ENCODE results near the gene FCRL1.

Gene FCRL1

DNA sequence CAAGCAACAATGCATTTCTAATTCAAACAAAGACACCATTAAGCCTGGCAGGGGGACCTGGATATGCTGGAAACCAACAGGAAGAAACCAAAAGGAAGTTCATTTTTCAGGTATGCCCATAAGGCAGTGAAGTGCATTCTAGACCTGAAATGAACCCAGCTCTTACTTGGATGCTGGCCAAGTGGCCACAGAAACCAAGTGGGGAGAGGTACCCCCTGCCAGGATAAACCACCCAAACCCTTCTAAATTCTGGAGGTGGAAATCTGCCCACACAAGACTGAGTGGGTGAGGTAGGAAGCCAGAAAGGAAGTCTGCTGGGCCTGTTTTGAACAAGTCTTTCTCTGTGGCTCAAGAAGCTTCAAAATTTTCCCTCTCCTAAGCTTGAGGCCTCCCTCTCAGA is 19.0 kb upstream of the FCRL1 start:
- no peak overlapping the region for H3K27ac ChIP-seq
- no peak overlapping the region for H3K4me2 ChIP-seq (ENCODE audit: low read length)
- no peak overlapping the region for H2AFZ ChIP-seq
- H3K79me2 ChIP-seq, result no peaks in the 10 kb centered on the region
- no peaks in the 10 kb centered on the region for H3K27me3 ChIP-seq (ENCODE audit: control insufficient read depth, insufficient read depth, low read length)
- H3K9me3 ChIP-seq (ENCODE audit: control insufficient read depth, low read length), result no peaks in the 10 kb centered on the region
- H3K4me1 ChIP-seq, result no peaks in the 10 kb centered on the region
- H3K9ac ChIP-seq, result no peak overlapping the region
- no peaks in the 10 kb centered on the region for H3K36me3 ChIP-seq (ENCODE audit: control insufficient read depth, insufficient read depth, low read length)
- no peak overlapping the region for H3K4me3 ChIP-seq (ENCODE audit: low read depth, low read length)
- TF ChIP-seq, protein P1, sequence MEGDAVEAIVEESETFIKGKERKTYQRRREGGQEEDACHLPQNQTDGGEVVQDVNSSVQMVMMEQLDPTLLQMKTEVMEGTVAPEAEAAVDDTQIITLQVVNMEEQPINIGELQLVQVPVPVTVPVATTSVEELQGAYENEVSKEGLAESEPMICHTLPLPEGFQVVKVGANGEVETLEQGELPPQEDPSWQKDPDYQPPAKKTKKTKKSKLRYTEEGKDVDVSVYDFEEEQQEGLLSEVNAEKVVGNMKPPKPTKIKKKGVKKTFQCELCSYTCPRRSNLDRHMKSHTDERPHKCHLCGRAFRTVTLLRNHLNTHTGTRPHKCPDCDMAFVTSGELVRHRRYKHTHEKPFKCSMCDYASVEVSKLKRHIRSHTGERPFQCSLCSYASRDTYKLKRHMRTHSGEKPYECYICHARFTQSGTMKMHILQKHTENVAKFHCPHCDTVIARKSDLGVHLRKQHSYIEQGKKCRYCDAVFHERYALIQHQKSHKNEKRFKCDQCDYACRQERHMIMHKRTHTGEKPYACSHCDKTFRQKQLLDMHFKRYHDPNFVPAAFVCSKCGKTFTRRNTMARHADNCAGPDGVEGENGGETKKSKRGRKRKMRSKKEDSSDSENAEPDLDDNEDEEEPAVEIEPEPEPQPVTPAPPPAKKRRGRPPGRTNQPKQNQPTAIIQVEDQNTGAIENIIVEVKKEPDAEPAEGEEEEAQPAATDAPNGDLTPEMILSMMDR (IDR thresholded peaks at IDR 0.05), result no peak

DNA sequence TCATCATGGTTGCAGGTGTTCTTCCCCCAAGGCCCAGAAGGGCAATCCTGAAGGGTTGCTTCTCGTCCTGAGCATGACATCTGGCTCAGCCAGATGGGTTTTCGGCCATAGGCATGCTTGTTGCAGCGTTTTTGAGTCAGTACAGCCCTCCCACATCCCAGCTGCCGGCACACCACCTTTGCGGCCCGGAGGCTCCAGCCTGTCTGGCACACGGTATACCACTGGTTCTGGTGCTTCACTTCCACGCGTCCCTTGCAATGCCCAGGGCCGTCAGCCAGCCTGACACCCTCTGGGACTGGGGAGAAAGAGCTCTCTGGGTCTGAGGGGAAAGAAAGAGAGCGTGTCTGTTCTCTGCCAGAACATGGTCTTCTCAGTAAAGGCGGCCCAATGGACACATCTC is 14.5 kb upstream of the FCRL1 start:
- Histone ChIP-seq H3K79me2 (no peaks in the 10 kb centered on the region), H3K4me1 (no peaks in the 10 kb centered on the region), H3K4me2 (ENCODE audit: low read length) (no peak overlapping the region), H3K9me3 (ENCODE audit: control insufficient read depth, low read length) (no peaks in the 10 kb centered on the region), H2AFZ (no peak overlapping the region), H3K27me3 (ENCODE audit: control insufficient read depth, insufficient read depth, low read length) (no peaks in the 10 kb centered on the region), H3K4me3 (ENCODE audit: low read depth, low read length) (no peak overlapping the region), H3K9ac (no peak overlapping the region), H3K27ac (no peak overlapping the region), H3K36me3 (ENCODE audit: control insufficient read depth, insufficient read depth, low read length) (no peaks in the 10 kb centered on the region)
- TF ChIP-seq, protein P1 (IDR thresholded peaks at IDR 0.05), result no peak

DNA sequence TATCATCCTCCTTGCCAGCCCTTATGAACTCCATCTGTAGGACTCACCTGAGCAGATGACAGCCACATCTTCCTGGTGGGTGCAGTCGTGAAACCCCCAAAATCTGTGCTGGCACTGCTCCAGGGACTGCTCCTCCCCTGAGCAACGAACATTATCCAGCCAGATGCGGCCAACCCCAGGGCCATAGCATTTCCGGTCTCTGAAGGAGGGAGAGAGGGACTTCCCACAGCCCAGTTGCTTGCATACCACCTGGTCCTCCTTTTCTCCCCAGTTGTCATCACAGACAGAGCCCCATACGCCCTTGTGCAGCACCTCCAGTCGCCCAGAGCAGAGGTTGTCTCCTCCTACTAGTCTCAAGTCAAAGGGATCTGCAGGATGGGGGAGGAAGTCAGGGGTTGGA is 13.2 kb upstream of the FCRL1 start:
- Histone ChIP-seq H3K9ac (no peak overlapping the region), H3K4me1 (no peaks in the 10 kb centered on the region), H3K27me3 (ENCODE audit: control insufficient read depth, insufficient read depth, low read length) (no peaks in the 10 kb centered on the region), H2AFZ (no peak overlapping the region), H3K4me3 (ENCODE audit: low read depth, low read length) (no peak overlapping the region), H3K27ac (no peak overlapping the region), H3K36me3 (ENCODE audit: control insufficient read depth, insufficient read depth, low read length) (no peaks in the 10 kb centered on the region), H3K9me3 (ENCODE audit: control insufficient read depth, low read length) (no peaks in the 10 kb centered on the region), H3K4me2 (ENCODE audit: low read length) (no peak overlapping the region), H3K79me2 (no peaks in the 10 kb centered on the region)
- TF ChIP-seq, protein P1 (IDR thresholded peaks at IDR 0.05), result no peak

DNA sequence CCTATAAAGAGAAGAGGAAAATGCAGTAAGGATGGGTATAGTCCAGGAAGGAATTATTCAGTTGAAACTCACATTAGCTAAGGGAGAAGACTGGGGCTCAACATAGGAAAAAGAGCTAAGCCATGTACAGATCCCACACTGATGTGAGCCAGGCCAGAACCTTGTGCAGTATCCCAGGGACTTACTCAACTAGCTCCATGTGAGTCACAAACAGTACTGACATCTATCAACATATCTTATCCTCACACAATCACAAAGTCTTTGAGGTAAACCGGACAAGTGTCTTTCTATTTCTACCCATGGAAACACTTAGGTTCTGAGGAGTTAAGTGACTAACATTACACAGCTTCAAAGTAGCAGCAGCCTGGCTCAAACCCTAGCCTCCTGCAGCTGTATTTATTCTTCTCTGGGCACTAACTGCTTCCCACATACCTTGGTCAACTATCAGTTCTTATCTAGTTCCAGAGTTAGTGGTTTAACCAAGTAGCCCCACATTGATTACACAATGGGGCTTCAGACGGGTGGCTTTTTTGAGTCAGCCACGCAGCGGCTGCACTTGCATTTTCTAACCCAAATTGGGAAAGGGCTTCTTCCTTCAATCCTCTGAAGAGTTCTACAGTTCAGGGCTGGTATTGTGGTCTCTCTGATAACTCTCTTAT is 12.2 kb upstream of the FCRL1 start:
- no peaks in the 10 kb centered on the region for H3K4me1 ChIP-seq
- no peaks in the 10 kb centered on the region for H3K27me3 ChIP-seq (ENCODE audit: control insufficient read depth, insufficient read depth, low read length)
- H3K27ac ChIP-seq, result no peak overlapping the region
- no peaks in the 10 kb centered on the region for H3K79me2 ChIP-seq
- no peaks in the 10 kb centered on the region for H3K9me3 ChIP-seq (ENCODE audit: control insufficient read depth, low read length)
- no peak overlapping the region for H3K9ac ChIP-seq
- no peak overlapping the region for H3K4me2 ChIP-seq (ENCODE audit: low read length)
- no peak overlapping the region for H2AFZ ChIP-seq
- TF ChIP-seq, protein P1 (IDR thresholded peaks at IDR 0.05), result no peak
- no peaks in the 10 kb centered on the region for H3K36me3 ChIP-seq (ENCODE audit: control insufficient read depth, insufficient read depth, low read length)
- H3K4me3 ChIP-seq (ENCODE audit: low read depth, low read length), result no peak overlapping the region

DNA sequence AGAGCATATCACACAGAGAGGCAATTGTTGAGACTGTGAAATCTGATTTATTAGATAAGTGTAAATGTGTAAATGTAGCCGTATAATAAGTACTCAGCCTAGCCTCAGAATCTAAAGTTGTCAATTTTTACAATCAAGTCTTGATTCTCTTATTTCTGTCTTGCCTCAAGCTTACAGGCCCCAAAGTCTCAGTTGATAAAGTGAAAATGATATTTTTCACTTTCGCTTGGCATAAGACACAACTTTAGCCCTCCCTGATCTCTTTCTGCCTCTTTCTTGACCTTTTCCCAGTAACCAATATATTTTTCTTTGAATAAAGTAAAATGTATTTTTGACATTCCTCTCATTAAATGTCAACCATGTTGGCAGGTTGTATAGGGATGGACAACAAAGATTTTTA is 11.0 kb upstream of the FCRL1 start:
- no peak overlapping the region for H2AFZ ChIP-seq
- H3K4me2 ChIP-seq (ENCODE audit: low read length), result no peak overlapping the region
- H3K9ac ChIP-seq, result no peak overlapping the region
- no peak overlapping the region for H3K27ac ChIP-seq
- no peaks in the 10 kb centered on the region for H3K36me3 ChIP-seq (ENCODE audit: control insufficient read depth, insufficient read depth, low read length)
- no peaks in the 10 kb centered on the region for H3K9me3 ChIP-seq (ENCODE audit: control insufficient read depth, low read length)
- H3K27me3 ChIP-seq (ENCODE audit: control insufficient read depth, insufficient read depth, low read length), result no peaks in the 10 kb centered on the region
- no peak overlapping the region for H3K4me3 ChIP-seq (ENCODE audit: low read depth, low read length)
- no peaks in the 10 kb centered on the region for H3K4me1 ChIP-seq
- no peaks in the 10 kb centered on the region for H3K79me2 ChIP-seq
- TF ChIP-seq, protein P1 (IDR thresholded peaks at IDR 0.05), result no peak
